IMR-90 (cell line): ENCODE measurements around the gene CHN2. TPM values are rescaled to one million over a fixed set of nuclear protein-coding genes. Genes with fewer than 3 reads are reported as not detected.

Source experiments
- ATAC-seq: fragments of 200-7000 bp; cut with Tn5 transposase; 2 replicates; pipeline ENCODE4 v1.9.1; 2020; ENCODE audit warnings: low read depth, mild to moderate bottlenecking, moderate library complexity
- BruUV-seq: library from RNA; stranded (reverse); fragments of 400-500 nt; replicated peaks from 2 replicates; lab custom pipeline; 2021; lab: Mats Ljungman, UMichigan
- CTCF ChIA-PET: fragments of 300-600 bp; formaldehyde crosslinking; extraction: SDS; loops from one replicate; lab custom pipeline; 2021; ENCODE audit warnings: antibody characterized with exemption; lab: Yijun Ruan, JAX
- POLR2A ChIA-PET: fragments of 300-600 bp; sonication (Branson Sonifier 250); formaldehyde crosslinking; loops from one replicate; lab custom pipeline; 2022; ENCODE audit warnings: antibody characterized with exemption; ENCODE audit not compliant: unreplicated experiment; lab: Charles Lee
- DNase-seq: peaks from one replicate; pipeline ENCODE4 v3.0.0; 2013
- H2AFZ ChIP-seq: replicated peaks from 2 replicates; pipeline ENCODE3; 2013; ENCODE audit warnings: low read length, mild to moderate bottlenecking; ENCODE audit not compliant: poor library complexity
- H2AK5ac ChIP-seq: 2 replicates; pipeline ENCODE4 v1.6.1; 2013; ENCODE audit warnings: low read depth, low read length, inconsistent platforms
- H2AK9ac ChIP-seq: replicated peaks from 2 replicates; pipeline ENCODE3; 2013; ENCODE audit warnings: mild to moderate bottlenecking, low read depth, low read length, moderate library complexity; ENCODE audit not compliant: poor library complexity
- H2BK120ac ChIP-seq: 2 replicates; pipeline ENCODE4 v1.6.1; 2013; ENCODE audit warnings: low read depth, low read length, inconsistent platforms
- H2BK15ac ChIP-seq: 3 replicates; pipeline ENCODE4 v1.6.1; 2013; ENCODE audit warnings: low read depth, low read length, inconsistent platforms
- H2BK20ac ChIP-seq: 2 replicates; pipeline ENCODE4 v1.6.1; 2013; ENCODE audit warnings: low read depth, mild to moderate bottlenecking, inconsistent platforms, low read length, moderate library complexity
- H2BK5ac ChIP-seq: 2 replicates; pipeline ENCODE4 v1.6.1; 2013; ENCODE audit warnings: mild to moderate bottlenecking, low read depth, low read length, inconsistent platforms; ENCODE audit not compliant: poor library complexity, severe bottlenecking
- H3K14ac ChIP-seq: replicated peaks from 2 replicates; pipeline ENCODE4 v1.6.1; 2013; ENCODE audit warnings: low read depth, low read length, inconsistent platforms
- H3K18ac ChIP-seq: 2 replicates; pipeline ENCODE4 v1.6.1; 2013; ENCODE audit warnings: low read depth, low read length, control low read depth
- H3K23ac ChIP-seq: 2 replicates; pipeline ENCODE4 v1.6.1; 2013; ENCODE audit warnings: low read depth, low read length, inconsistent platforms
- H3K27ac ChIP-seq: 2 replicates; pipeline ENCODE4 v1.5.1; 2013; ENCODE audit warnings: mild to moderate bottlenecking, control low read depth, low read length; ENCODE audit not compliant: insufficient read depth
- H3K27me3 ChIP-seq: 2 replicates; pipeline ENCODE4 v1.6.1; 2013; ENCODE audit warnings: low read length; ENCODE audit not compliant: control insufficient read depth, insufficient read depth
- H3K36me3 ChIP-seq: 2 replicates; pipeline ENCODE4 v1.6.1; 2013; ENCODE audit warnings: low read length, mixed read lengths; ENCODE audit not compliant: control insufficient read depth, insufficient read depth
- H3K4ac ChIP-seq: 2 replicates; pipeline ENCODE4 v1.6.1; 2013; ENCODE audit warnings: low read depth, low read length, inconsistent platforms
- H3K4me1 ChIP-seq: 2 replicates; pipeline ENCODE4 v1.6.1; 2013; ENCODE audit warnings: low read length, mixed read lengths; ENCODE audit not compliant: control insufficient read depth, insufficient read depth
- H3K4me2 ChIP-seq: 2 replicates; pipeline ENCODE4 v1.6.1; 2013; ENCODE audit warnings: low read depth, mild to moderate bottlenecking, control low read depth, low read length, moderate library complexity
- H3K4me3 ChIP-seq: 2 replicates; pipeline ENCODE4 v1.5.1; 2013; ENCODE audit warnings: low read depth, mild to moderate bottlenecking, control low read depth, low read length, moderate library complexity; ENCODE audit not compliant: insufficient read depth
- H3K56ac ChIP-seq: 2 replicates; pipeline ENCODE4 v1.6.1; 2013; ENCODE audit warnings: low read length, inconsistent platforms; ENCODE audit not compliant: insufficient read depth; ENCODE audit errors: extremely low read depth
- H3K79me1 ChIP-seq, 2 experiments: 2 replicates each; pipeline ENCODE4 v1.6.1; 2013; ENCODE audit warnings: low read length in 2 of 2, inconsistent platforms in 1 of 2, low read depth in 1 of 2
- H3K9ac ChIP-seq: 2 replicates; pipeline ENCODE4 v1.6.1; 2013; ENCODE audit warnings: low read depth, low read length, control low read depth
- H3K9me1 ChIP-seq: 2 replicates; pipeline ENCODE4 v1.6.1; 2013; ENCODE audit warnings: low read length, inconsistent platforms; ENCODE audit not compliant: insufficient read depth
- H3K9me3 ChIP-seq: 2 replicates; pipeline ENCODE4 v1.6.1; 2013; ENCODE audit warnings: low read length; ENCODE audit not compliant: control insufficient read depth, insufficient read depth
- H4K20me1 ChIP-seq: 2 replicates; pipeline ENCODE4 v1.6.1; 2013; ENCODE audit warnings: low read length, inconsistent platforms; ENCODE audit not compliant: insufficient read depth
- H4K5ac ChIP-seq: 2 replicates; pipeline ENCODE4 v1.6.1; 2013; ENCODE audit warnings: mild to moderate bottlenecking, low read depth, low read length, control low read depth
- H4K8ac ChIP-seq, 2 experiments: 2 replicates each; pipeline ENCODE4 v1.6.1; 2013; ENCODE audit warnings: low read depth in 2 of 2, low read length in 2 of 2, control low read depth in 1 of 2, inconsistent platforms in 1 of 2
- H4K91ac ChIP-seq: 2 replicates; pipeline ENCODE4 v1.6.1; 2013; ENCODE audit warnings: low read depth, low read length, inconsistent platforms; ENCODE audit not compliant: insufficient read depth
- BHLHE40 ChIP-seq: fragments of 150-350 bp; IDR thresholded peaks from 2 replicates; pipeline ENCODE4 v1.6.1; 2016; ENCODE audit warnings: mild to moderate bottlenecking, low read depth, low read length
- CHD1 ChIP-seq: IDR thresholded peaks from 2 replicates; pipeline ENCODE4 v1.6.1; 2012; ENCODE audit warnings: low read depth, low read length, improper control_type of control experiment
- FOS ChIP-seq: fragments of 150-350 bp; IDR thresholded peaks from 2 replicates; pipeline ENCODE4 v1.6.1; 2016; ENCODE audit warnings: low read depth, low read length
- MAFK ChIP-seq: IDR thresholded peaks from 2 replicates; pipeline ENCODE4 v1.6.1; 2012; ENCODE audit warnings: low read depth, low read length, improper control_type of control experiment
- NFE2L2 ChIP-seq: fragments of 150-350 bp; IDR thresholded peaks from 2 replicates; pipeline ENCODE4 v1.6.1; 2016; ENCODE audit warnings: low read depth, mild to moderate bottlenecking, low read length
- POLR2A ChIP-seq: IDR thresholded peaks from 2 replicates; pipeline ENCODE4 v1.6.1; 2012; ENCODE audit warnings: mild to moderate bottlenecking, low read depth, low read length
- RAD21 ChIP-seq: IDR thresholded peaks from 2 replicates; pipeline ENCODE4 v1.6.1; 2012; ENCODE audit warnings: low read length, improper control_type of control experiment
- RCOR1 ChIP-seq: IDR thresholded peaks from 2 replicates; pipeline ENCODE4 v1.6.1; 2012; ENCODE audit warnings: mild to moderate bottlenecking, low read length, improper control_type of control experiment; ENCODE audit not compliant: insufficient replicate concordance
- RFX5 ChIP-seq: IDR thresholded peaks from 2 replicates; pipeline ENCODE4 v1.8.0; 2012; ENCODE audit warnings: low read depth, mild to moderate bottlenecking, low read length, moderate library complexity
- SMC3 ChIP-seq: fragments of 150-350 bp; IDR thresholded peaks from 2 replicates; pipeline ENCODE4 v1.6.1; 2016; ENCODE audit warnings: low read depth, mild to moderate bottlenecking, antibody characterized with exemption, low read length, moderate library complexity
- WGBS, 2 experiments: methylation state at CpG; one replicate each; pipeline versions ENCODE4 v1.1.5 to v1.1.7; 2013; ENCODE audit warnings: missing lambda C conversion rate in 2 of 2; ENCODE audit not compliant: insufficient read length in 1 of 2; ENCODE audit errors: extremely low coverage in 2 of 2; 5-methylcytosine and 5-hydroxymethylcytosine counted together
- dilution Hi-C: fragments of 300-500 bp; cut with HindIII; formaldehyde crosslinking; loops from one replicate; pipeline ENCODE4 v1.14.3; 2018; ENCODE audit warnings: low sequenced_read_pairs; ENCODE audit not compliant: unreplicated experiment
- in situ Hi-C: fragments of 300-500 bp; cut with MboI; formaldehyde crosslinking; loops from 3 replicates; pipeline ENCODE4 v1.14.3; 2019; ENCODE audit warnings: low sequenced_read_pairs, inconsistent platforms, mixed read lengths
- intact Hi-C: fragments of 100-400 bp; cut with micrococcal nuclease; formaldehyde crosslinking; loops from 2 replicates; pipeline ENCODE4 v1.10.0; 2022
- polyA plus RNA-seq, 3 experiments: library from polyadenylated mRNA; depleted of rRNA; stranded (reverse); fragments of >200 nt; gene quantifications; 2 replicates each; pipeline ENCODE4 v1.2.3, GENCODE V29; 2012; ENCODE audit warnings: low replicate concordance in 1 of 3
- total RNA-seq: library from RNA; depleted of rRNA; stranded (reverse); fragments of >200 nt; gene quantifications from 2 replicates; pipeline ENCODE4 v1.2.3, GENCODE V29; 2012
- TF ChIP-seq, protein P1 (sequence below): fragments of 150-350 bp; IDR thresholded peaks from 2 replicates; pipeline ENCODE4 v1.6.1; 2016; ENCODE audit warnings: low read depth, mild to moderate bottlenecking, low read length, moderate library complexity, borderline replicate concordance
- TF ChIP-seq, protein P2 (sequence below): fragments of 150-350 bp; IDR thresholded peaks from 2 replicates; pipeline ENCODE4 v1.6.1; 2017; ENCODE audit warnings: mild to moderate bottlenecking, antibody characterized with exemption, low read length, low read depth
- TF ChIP-seq, protein P3 (sequence below): conservative IDR thresholded peaks from 2 replicates; pipeline ENCODE4 v1.5.1; 2012; ENCODE audit warnings: mild to moderate bottlenecking, low read depth, low read length, improper control_type of control experiment

Gene CHN2
- total and polyA plus RNA-seq, 2 of the 4 experiments (the other 2 are of a cell fraction): not detected

DNA sequence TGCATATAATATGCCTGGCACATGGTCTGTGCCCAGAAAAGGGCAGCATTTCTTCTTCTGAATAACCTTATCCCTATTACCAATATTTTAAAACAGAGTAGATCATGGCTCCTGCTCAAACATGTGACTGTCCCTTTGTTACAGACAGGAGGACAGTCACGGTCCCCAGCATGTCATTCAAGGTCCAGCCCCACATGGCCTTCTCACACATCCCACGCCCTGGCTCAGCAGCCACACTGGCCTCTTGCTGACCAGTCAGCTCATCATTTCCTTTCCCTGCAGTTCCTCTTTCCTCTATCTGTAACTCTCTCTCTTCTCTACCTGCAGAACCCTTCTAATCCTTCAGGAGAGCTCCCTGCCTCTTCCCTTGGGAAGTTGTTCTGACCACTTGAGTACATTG lies 167.8 kb downstream of the CHN2 start:
- no peak overlapping the region for H3K27ac ChIP-seq
- 83% methylated on average over 1 of the region's 2 CpGs; no CpG with 5 or more reads in 1 of the 2 experiments for WGBS, 2 experiments
- H3K4me2 ChIP-seq: no peak overlapping the region
- H3K23ac ChIP-seq: no peak overlapping the region
- H2BK120ac ChIP-seq: no peak overlapping the region
- no peak overlapping the region for H2BK5ac ChIP-seq
- no peak overlapping the region for H2AK5ac ChIP-seq
- POLR2A ChIA-PET: no interaction called here
- H3K9me3 ChIP-seq: no peaks in the 10 kb centered on the region
- in situ Hi-C loops: no loop called here
- CTCF ChIA-PET: no interaction called here
- no peak overlapping the region for H2AK9ac ChIP-seq
- no peak for TF ChIP-seq RAD21
- TF ChIP-seq POLR2A: no peak
- TF ChIP-seq, protein P1, sequence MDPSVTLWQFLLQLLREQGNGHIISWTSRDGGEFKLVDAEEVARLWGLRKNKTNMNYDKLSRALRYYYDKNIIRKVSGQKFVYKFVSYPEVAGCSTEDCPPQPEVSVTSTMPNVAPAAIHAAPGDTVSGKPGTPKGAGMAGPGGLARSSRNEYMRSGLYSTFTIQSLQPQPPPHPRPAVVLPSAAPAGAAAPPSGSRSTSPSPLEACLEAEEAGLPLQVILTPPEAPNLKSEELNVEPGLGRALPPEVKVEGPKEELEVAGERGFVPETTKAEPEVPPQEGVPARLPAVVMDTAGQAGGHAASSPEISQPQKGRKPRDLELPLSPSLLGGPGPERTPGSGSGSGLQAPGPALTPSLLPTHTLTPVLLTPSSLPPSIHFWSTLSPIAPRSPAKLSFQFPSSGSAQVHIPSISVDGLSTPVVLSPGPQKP: no peak
- no peak for TF ChIP-seq RFX5
- no peak for TF ChIP-seq RCOR1
- TF ChIP-seq, protein P2, sequence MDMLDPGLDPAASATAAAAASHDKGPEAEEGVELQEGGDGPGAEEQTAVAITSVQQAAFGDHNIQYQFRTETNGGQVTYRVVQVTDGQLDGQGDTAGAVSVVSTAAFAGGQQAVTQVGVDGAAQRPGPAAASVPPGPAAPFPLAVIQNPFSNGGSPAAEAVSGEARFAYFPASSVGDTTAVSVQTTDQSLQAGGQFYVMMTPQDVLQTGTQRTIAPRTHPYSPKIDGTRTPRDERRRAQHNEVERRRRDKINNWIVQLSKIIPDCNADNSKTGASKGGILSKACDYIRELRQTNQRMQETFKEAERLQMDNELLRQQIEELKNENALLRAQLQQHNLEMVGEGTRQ: no peak
- TF ChIP-seq CHD1: no peak
- no peak for TF ChIP-seq FOS
- no peak for TF ChIP-seq NFE2L2
- TF ChIP-seq, protein P3, sequence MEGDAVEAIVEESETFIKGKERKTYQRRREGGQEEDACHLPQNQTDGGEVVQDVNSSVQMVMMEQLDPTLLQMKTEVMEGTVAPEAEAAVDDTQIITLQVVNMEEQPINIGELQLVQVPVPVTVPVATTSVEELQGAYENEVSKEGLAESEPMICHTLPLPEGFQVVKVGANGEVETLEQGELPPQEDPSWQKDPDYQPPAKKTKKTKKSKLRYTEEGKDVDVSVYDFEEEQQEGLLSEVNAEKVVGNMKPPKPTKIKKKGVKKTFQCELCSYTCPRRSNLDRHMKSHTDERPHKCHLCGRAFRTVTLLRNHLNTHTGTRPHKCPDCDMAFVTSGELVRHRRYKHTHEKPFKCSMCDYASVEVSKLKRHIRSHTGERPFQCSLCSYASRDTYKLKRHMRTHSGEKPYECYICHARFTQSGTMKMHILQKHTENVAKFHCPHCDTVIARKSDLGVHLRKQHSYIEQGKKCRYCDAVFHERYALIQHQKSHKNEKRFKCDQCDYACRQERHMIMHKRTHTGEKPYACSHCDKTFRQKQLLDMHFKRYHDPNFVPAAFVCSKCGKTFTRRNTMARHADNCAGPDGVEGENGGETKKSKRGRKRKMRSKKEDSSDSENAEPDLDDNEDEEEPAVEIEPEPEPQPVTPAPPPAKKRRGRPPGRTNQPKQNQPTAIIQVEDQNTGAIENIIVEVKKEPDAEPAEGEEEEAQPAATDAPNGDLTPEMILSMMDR: no peak
- no peak for TF ChIP-seq MAFK
- no peak for TF ChIP-seq SMC3
- TF ChIP-seq BHLHE40: no peak
- no peak overlapping the region for H3K14ac ChIP-seq
- no peak overlapping the region for H3K9ac ChIP-seq
- no peak overlapping the region for H3K56ac ChIP-seq
- no peak overlapping the region for H4K8ac ChIP-seq
- no peaks in the 10 kb centered on the region for H3K79me1 ChIP-seq
- H3K4me1 ChIP-seq: no peaks in the 10 kb centered on the region
- dilution Hi-C loops: no loop called here
- no peak overlapping the region for H3K18ac ChIP-seq
- no peaks in the 10 kb centered on the region for H4K20me1 ChIP-seq
- DNase-seq: no peak
- BruUV-seq: no TSS peak
- intact Hi-C loops: no loop called here
- H3K27me3 ChIP-seq: no peaks in the 10 kb centered on the region
- ATAC-seq: no peak
- H4K5ac ChIP-seq: no peak overlapping the region
- no peak overlapping the region for H2BK20ac ChIP-seq
- H3K9me1 ChIP-seq: no peaks in the 10 kb centered on the region
- no peak overlapping the region for H3K4ac ChIP-seq
- H2BK15ac ChIP-seq: no peak overlapping the region
- H3K36me3 ChIP-seq: no peaks in the 10 kb centered on the region
- H2AFZ ChIP-seq: no peak overlapping the region
- no peak overlapping the region for H4K91ac ChIP-seq
- H3K4me3 ChIP-seq: no peak overlapping the region
